Gastroesophageal sphincter (tissue), 3 donors: Measurements from ENCODE around the gene KLF6.
A peak's percentile ranks its signal among the peaks of the same experiment; 100 is the strongest.

Experiments used
- CTCF ChIP-seq, 4 experiments: fragments of 200-600 bp in 2 of 4; fragments of 450-650 bp in 2 of 4; sonication (generic) in 1 of 4; IDR thresholded peaks; one replicate each; pipeline ENCODE4 v1.5.1; 2017 to 2019; ENCODE audit warnings: antibody characterized with exemption in 4 of 4, mild to moderate bottlenecking in 2 of 4, moderate library complexity in 2 of 4
- EP300 ChIP-seq: sonication (generic); formaldehyde crosslinking; IDR thresholded peaks from one replicate; pipeline ENCODE4 v1.6.1; 2017; ENCODE audit warnings: antibody characterized with exemption, mild to moderate bottlenecking
- POLR2A ChIP-seq, 2 donors: fragments of 450-650 bp; IDR thresholded peaks; one replicate each; pipeline ENCODE4 v1.6.1; 2017; ENCODE audit warnings: antibody characterized with exemption in 2 of 2, mild to moderate bottlenecking in 2 of 2, moderate library complexity in 1 of 2
- POLR2AphosphoS5 ChIP-seq: sonication (generic); formaldehyde crosslinking; IDR thresholded peaks from one replicate; pipeline ENCODE4 v1.6.1; 2017; ENCODE audit warnings: antibody characterized with exemption

GRCh38 chr10:3763852-3764625 lies 21.0 kb downstream of the KLF6 start:
- TF ChIP-seq CTCF (IDR thresholded peaks at IDR 0.05) (no peak), POLR2A (IDR thresholded peaks at IDR 0.05) (no peak), EP300 (no peak), POLR2AphosphoS5 (peak; percentile 61)
